Measurements from ENCODE around the gene KAT2B. TPM values are rescaled to one million over a fixed set of nuclear protein-coding genes. Genes with fewer than 3 reads are reported as not detected.
"Not testable (repeated sequence)": the region's sequence is repeated elsewhere in the genome, so short reads cannot be mapped to it uniquely, and the experiment has no call there.

KAT2B gene
- total and polyA plus RNA-seq, 12 donors: 5.4 to 32.2 (median 20.9) TPM

GRCh38 chr3:20015525-20015924, 24.7 kb upstream of the KAT2B start:
- no peaks in the 10 kb centered on the region for H3K9me3 ChIP-seq (replicated peaks in 1 of 3)
- 84 to 90% (median 89%) methylated on average over 1 of the region's 1 CpG for WGBS, 4 donors
- H3K36me3 ChIP-seq (replicated peaks in 1 of 2): no peaks in the 10 kb centered on the region
- intact Hi-C loops (cut with DNase I): no loop called here
- no peak for DNase-seq
- no peaks in the 10 kb centered on the region for H3K4me1 ChIP-seq (replicated peaks in 1 of 2)
- no peak overlapping the region for H3K27ac ChIP-seq
- H3K4me3 ChIP-seq: no peak overlapping the region
- TF ChIP-seq, protein P1, sequence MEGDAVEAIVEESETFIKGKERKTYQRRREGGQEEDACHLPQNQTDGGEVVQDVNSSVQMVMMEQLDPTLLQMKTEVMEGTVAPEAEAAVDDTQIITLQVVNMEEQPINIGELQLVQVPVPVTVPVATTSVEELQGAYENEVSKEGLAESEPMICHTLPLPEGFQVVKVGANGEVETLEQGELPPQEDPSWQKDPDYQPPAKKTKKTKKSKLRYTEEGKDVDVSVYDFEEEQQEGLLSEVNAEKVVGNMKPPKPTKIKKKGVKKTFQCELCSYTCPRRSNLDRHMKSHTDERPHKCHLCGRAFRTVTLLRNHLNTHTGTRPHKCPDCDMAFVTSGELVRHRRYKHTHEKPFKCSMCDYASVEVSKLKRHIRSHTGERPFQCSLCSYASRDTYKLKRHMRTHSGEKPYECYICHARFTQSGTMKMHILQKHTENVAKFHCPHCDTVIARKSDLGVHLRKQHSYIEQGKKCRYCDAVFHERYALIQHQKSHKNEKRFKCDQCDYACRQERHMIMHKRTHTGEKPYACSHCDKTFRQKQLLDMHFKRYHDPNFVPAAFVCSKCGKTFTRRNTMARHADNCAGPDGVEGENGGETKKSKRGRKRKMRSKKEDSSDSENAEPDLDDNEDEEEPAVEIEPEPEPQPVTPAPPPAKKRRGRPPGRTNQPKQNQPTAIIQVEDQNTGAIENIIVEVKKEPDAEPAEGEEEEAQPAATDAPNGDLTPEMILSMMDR (IDR thresholded peaks at IDR 0.05): no peak
- TF ChIP-seq POLR2A (IDR thresholded peaks at IDR 0.05): no peak
- H3K27me3 ChIP-seq: no peaks in the 10 kb centered on the region

DNA sequence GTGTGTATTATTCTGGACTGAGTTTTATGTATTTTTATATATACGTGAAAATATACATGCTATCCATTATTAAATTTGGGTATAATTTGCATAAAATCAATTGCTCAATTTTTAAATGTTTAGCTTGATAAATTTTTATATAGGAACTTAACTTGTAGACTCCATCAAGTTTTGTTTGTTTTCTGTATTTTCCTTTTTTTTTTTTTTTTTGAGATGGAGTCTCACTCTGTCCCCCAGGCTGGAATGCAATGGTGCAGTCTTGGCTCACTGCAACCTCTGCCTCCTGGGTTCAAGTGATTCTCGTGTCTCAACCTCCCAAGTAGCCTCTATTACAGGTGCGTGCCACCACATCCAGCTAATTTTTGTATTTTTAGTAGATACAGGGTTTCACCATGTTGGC, 24.2 kb upstream of the KAT2B start:
- H3K27me3 ChIP-seq; intact Hi-C loops (cut with DNase I); H3K9me3 ChIP-seq (replicated peaks in 1 of 3); H3K27ac ChIP-seq; DNase-seq; H3K4me1 ChIP-seq (replicated peaks in 1 of 2); H3K36me3 ChIP-seq (replicated peaks in 1 of 2); H3K4me3 ChIP-seq: not testable (repeated sequence)
- 80 to 89% (median 85%) methylated on average over 3 of the region's 3 CpGs for WGBS, 4 donors

GRCh38 chr3:20022954-20023622, 17.2 kb upstream of the KAT2B start:
- peak overlapping the region in 1 of 5 donors; percentile 58 for H3K27ac ChIP-seq
- DNase-seq: no peak
- H3K4me3 ChIP-seq: no peak overlapping the region
- TF ChIP-seq POLR2A (IDR thresholded peaks at IDR 0.05): no peak
- TF ChIP-seq, protein P1 (IDR thresholded peaks at IDR 0.05): no peak
- H3K27me3 ChIP-seq: no peaks in the 10 kb centered on the region
- WGBS, 4 donors: 49 to 62% (median 56%) methylated on average over 2 of the region's 2 CpGs
- H3K9me3 ChIP-seq (replicated peaks in 1 of 3): no peaks in the 10 kb centered on the region
- no peaks in the 10 kb centered on the region for H3K4me1 ChIP-seq (replicated peaks in 1 of 2)
- no peaks in the 10 kb centered on the region for H3K36me3 ChIP-seq (replicated peaks in 1 of 2)
- intact Hi-C loops (cut with DNase I): no loop called here

GRCh38 chr3:20023623-20024405, 16.4 kb upstream of the KAT2B start:
- WGBS, 4 donors: 29 to 55% (median 45%) methylated on average over 2 of the region's 2 CpGs
- no peaks in the 10 kb centered on the region for H3K27me3 ChIP-seq
- H3K4me3 ChIP-seq: no peak overlapping the region
- intact Hi-C loops (cut with DNase I): no loop called here
- no peaks in the 10 kb centered on the region for H3K4me1 ChIP-seq (replicated peaks in 1 of 2)
- TF ChIP-seq POLR2A (IDR thresholded peaks at IDR 0.05): no peak
- H3K36me3 ChIP-seq (replicated peaks in 1 of 2): no peaks in the 10 kb centered on the region
- DNase-seq: peak in 4 of 7 donors; percentile 13 to 26 (median 22)
- no peaks in the 10 kb centered on the region for H3K9me3 ChIP-seq (replicated peaks in 1 of 3)
- H3K27ac ChIP-seq: peak overlapping the region in 1 of 5 donors; percentile 58

DNA sequence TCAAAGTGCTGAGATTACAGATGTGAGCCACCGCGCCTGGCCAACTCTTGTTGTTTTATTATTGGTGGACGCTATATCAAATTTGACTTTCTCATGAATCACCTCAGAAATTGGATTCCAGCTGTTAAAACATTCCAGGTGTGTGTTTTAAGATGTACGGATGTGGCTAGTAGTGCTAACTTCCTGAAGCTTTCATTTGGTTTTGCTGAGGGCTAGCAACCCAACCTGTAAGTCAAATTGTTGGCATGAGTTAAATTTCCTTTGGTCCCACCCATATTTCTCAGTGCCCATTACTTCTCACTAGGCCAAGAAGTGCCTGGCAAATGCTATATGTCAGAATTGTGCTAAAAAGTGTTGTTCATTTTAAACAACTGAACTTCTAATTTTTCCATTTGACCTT, 13.1 kb upstream of the KAT2B start:
- 90 to 94% (median 92%) methylated on average over 4 of the region's 4 CpGs for WGBS, 4 donors
- intact Hi-C loops (cut with DNase I): no loop called here

More for the DNA sequence above, 13.1 kb upstream of the KAT2B start:
- TF ChIP-seq, protein P1 (IDR thresholded peaks at IDR 0.05): no peak
- no peak for TF ChIP-seq POLR2A (IDR thresholded peaks at IDR 0.05)
- no peaks in the 10 kb centered on the region for H3K9me3 ChIP-seq (replicated peaks in 1 of 3)
- H3K27me3 ChIP-seq: no peaks in the 10 kb centered on the region
- H3K4me1 ChIP-seq (replicated peaks in 1 of 2): no peaks in the 10 kb centered on the region
- H3K36me3 ChIP-seq (replicated peaks in 1 of 2): no peaks in the 10 kb centered on the region
- no peak for DNase-seq
- H3K4me3 ChIP-seq: no peak overlapping the region
- no peak overlapping the region for H3K27ac ChIP-seq
